SW480 (cell line): ENCODE measurements around the gene TRANK1.

ENCODE experiments used
- DNase-seq: peaks from one replicate; pipeline ENCODE4 v3.0.0-alpha.2; 2016; ENCODE audit warnings: low spot score

The TRANK1 gene

GRCh38 chr3:36800533-36801116 is 144.2 kb downstream of the TRANK1 start:
- no peak for DNase-seq

GRCh38 chr3:36796881-36797280 is 148.0 kb downstream of the TRANK1 start:
- peak; percentile 25 for DNase-seq

- no peak for DNase-seq
Observed at GRCh38 chr3:36796161-36796560, 148.7 kb downstream of the TRANK1 start.

GRCh38 chr3:36795622-36796021 is 149.2 kb downstream of the TRANK1 start:
- DNase-seq, result no peak

- DNase-seq, result peak; percentile 35
Observed at GRCh38 chr3:36792342-36792741, 152.5 kb downstream of the TRANK1 start.

GRCh38 chr3:36790765-36791164 is 154.1 kb downstream of the TRANK1 start:
- no peak for DNase-seq

GRCh38 chr3:36786921-36787890 is 157.6 kb downstream of the TRANK1 start:
- DNase-seq, result no peak

- no peak for DNase-seq
Observed at GRCh38 chr3:36784138-36784635, 160.7 kb downstream of the TRANK1 start.

- DNase-seq, result no peak
Observed at GRCh38 chr3:36777424-36778218, 167.2 kb downstream of the TRANK1 start.
